A549 treated with Hydrocortisone at 1 μM for 4 hours (cell line): ENCODE measurements around the gene ETV4. TPM values are rescaled to one million over a fixed set of nuclear protein-coding genes. Genes with fewer than 3 reads are reported as not detected.

Source experiments
- total RNA-seq: library from RNA; stranded (reverse); fragments of 200-300 nt; extraction: Qiagen RNA extraction; gene quantifications from 5 replicates; pipeline ENCODE4 v1.2.3, GENCODE V29; 2022

ETV4 gene
- 54.5 to 64.7 TPM (median 61.4 TPM) in 5 replicates for total RNA-seq

DNA sequence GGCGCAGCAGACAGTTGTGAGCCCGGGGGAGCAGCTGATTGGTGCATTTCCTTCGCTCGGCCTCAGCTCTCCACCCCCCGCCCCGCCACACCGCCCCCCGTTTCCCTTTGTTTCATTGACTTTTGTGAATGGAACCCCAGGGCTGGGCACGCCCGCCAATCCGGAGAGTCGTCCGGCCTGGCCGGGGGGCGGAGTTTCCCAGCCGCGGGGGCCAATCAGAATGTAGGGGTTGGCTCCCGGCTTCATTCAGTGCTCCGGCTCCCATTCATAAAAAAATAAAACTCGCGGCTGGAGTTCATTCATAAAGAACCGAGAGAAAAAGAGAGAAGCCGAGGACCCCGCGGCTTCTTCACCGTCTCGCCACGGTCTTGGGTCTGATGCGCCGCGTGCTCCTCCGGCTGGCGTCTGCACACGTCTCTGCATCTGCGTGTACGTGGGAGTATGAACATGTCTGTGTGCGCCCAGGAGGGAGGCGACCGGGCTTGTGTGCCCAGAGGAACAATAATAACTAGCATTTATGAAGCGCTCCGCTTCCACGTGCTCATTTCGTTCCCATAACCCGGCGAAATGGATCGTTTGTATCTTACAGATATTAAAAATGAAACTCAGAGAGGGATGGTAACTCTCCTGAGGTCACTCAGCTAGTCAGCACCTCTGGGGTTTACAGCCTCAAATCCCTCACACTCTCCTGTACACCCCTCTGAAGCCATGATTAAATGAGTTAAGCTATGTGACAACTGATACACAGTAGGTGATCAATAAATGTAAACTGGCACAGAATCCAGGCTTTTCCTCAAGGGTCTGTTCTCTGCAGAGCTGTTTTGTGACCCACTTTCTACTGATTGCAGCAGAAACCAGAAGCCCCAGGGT, at the start of gene ETV4:
TSS of gene ETV4 (minus strand) at position 22 of the 870 bp plus-strand sequence. CDS start 723 bp downstream, outside the sequence.

GRCh38 chr17:43483674-43484551, 62.2 kb downstream of the ETV4 start, which contains the start of gene DHX8:
Gene DHX8 (plus strand): TSS chr17:43483975. CDS start chr17:43484038, 63 bp downstream.

Other genes with a start within 250 kb of the ETV4 start
- gene ARL4D, start 147.3 kb downstream of the ETV4 start, total RNA-seq: 17.8 to 28.1 TPM (median 25.4 TPM) in 5 replicates
- gene DHX8, start 62.4 kb downstream of the ETV4 start, total RNA-seq: 38.7 to 42.9 TPM (median 41.0 TPM) in 5 replicates
- not detected in 5 replicates for gene MEOX1, start 115.6 kb upstream of the ETV4 start, total RNA-seq
- gene SOST, start 212.5 kb upstream of the ETV4 start, total RNA-seq: not detected in 5 replicates
- 59.7 to 67.0 TPM (median 62.4 TPM) in 5 replicates for gene DUSP3, start 232.6 kb upstream of the ETV4 start, total RNA-seq
- 0.02 to 0.03 TPM (median 0.03 TPM) in 3 of 5 replicates, not detected in the others for gene CFAP97D1, start 234.1 kb upstream of the ETV4 start, total RNA-seq